ENCODE results near the gene ZNF780B.

DNA sequence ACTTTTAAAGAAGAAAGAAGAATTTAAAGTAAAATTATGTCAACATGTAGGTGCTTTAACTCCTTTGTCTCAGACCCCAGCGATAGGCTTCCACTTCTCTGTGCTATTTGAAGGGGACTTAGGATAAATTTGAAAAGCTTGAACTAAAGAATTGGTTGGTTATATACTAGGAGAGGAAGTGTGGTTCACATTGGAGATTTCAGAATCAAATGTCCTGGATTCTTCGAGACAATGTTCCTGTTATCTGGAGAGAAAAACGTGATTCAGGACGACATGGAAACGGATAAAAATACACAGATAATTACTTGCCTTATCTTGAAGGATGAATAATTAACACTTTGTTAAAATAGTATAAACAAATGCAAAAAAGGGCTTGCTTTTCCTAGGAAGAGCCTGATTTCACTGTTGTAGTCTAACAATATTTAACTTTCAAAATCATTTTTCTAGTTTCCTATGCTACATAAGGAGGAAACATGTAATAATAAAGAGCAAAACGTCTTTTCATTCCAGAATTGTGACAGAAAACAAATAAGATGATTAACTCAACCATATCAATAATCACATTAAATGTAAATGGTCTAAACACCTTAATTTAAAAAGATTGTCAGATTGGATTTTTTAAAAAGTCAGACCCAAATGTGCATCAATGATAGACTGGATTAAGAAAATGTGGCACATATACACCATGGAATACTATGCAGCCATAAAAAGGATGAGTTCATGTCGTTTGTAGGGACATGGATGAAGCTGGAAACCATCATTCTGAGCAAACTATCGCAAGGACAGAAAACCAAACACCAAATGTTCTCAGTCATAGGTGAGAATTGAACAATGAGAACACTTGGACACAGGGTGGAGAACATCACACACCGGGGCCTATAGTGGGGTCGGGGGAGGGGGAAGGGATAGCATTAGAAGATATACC is 35.4 kb upstream of the ZNF780B start:
- TF ChIP-seq, protein P1, sequence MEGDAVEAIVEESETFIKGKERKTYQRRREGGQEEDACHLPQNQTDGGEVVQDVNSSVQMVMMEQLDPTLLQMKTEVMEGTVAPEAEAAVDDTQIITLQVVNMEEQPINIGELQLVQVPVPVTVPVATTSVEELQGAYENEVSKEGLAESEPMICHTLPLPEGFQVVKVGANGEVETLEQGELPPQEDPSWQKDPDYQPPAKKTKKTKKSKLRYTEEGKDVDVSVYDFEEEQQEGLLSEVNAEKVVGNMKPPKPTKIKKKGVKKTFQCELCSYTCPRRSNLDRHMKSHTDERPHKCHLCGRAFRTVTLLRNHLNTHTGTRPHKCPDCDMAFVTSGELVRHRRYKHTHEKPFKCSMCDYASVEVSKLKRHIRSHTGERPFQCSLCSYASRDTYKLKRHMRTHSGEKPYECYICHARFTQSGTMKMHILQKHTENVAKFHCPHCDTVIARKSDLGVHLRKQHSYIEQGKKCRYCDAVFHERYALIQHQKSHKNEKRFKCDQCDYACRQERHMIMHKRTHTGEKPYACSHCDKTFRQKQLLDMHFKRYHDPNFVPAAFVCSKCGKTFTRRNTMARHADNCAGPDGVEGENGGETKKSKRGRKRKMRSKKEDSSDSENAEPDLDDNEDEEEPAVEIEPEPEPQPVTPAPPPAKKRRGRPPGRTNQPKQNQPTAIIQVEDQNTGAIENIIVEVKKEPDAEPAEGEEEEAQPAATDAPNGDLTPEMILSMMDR (IDR thresholded peaks at IDR 0.05) = no peak
- no peak for TF ChIP-seq POLR2A (IDR thresholded peaks at IDR 0.05)
